PC-3 (cell line): Measurements from ENCODE around the gene RERE. TPM values are rescaled to one million over a fixed set of nuclear protein-coding genes. Genes with fewer than 3 reads are reported as not detected.

Experiments
- ATAC-seq: fragments of 200-7000 bp; cut with Tn5 transposase; 2 replicates; pipeline ENCODE4 v1.9.1; 2020; ENCODE audit warnings: mild to moderate bottlenecking, moderate library complexity
- BruUV-seq: library from RNA; stranded (reverse); fragments of 400-500 nt; replicated peaks from 2 replicates; lab custom pipeline; 2021; lab: Mats Ljungman, UMichigan
- CTCF ChIA-PET: fragments of 300-600 bp; sonication (Branson Sonifier 250); formaldehyde crosslinking; loops from one replicate; lab custom pipeline; 2022; ENCODE audit warnings: antibody characterized with exemption; lab: Charles Lee
- POLR2A ChIA-PET: fragments of 300-600 bp; sonication (Branson Sonifier 250); formaldehyde crosslinking; loops from one replicate; lab custom pipeline; 2022; ENCODE audit warnings: antibody characterized with exemption; ENCODE audit not compliant: unreplicated experiment; lab: Charles Lee
- DNase-seq: peaks from one replicate; pipeline ENCODE4 v3.0.0-alpha.2; 2015
- H2AFZ ChIP-seq: fragments of 300-600 bp; sonication (generic); 2 replicates; pipeline ENCODE4 v1.6.0; 2016; ENCODE audit warnings: antibody characterized with exemption, low read length
- H3F3A ChIP-seq: fragments of 300-600 bp; sonication (generic); one replicate; pipeline ENCODE4 v1.6.0; 2017; ENCODE audit warnings: antibody characterized with exemption, low read length, control low read depth, mild to moderate bottlenecking; ENCODE audit not compliant: unreplicated experiment
- H3K27ac ChIP-seq: fragments of 300-600 bp; sonication (generic); 2 replicates; pipeline ENCODE4 v1.5.1; 2016; ENCODE audit warnings: mild to moderate bottlenecking, low read length
- H3K27me3 ChIP-seq: fragments of 300-600 bp; sonication (generic); 2 replicates; pipeline ENCODE4 v1.6.1; 2016; ENCODE audit warnings: low read length, mixed read lengths
- H3K36me3 ChIP-seq: fragments of 300-600 bp; sonication (generic); 2 replicates; pipeline ENCODE4 v1.6.1; 2016; ENCODE audit warnings: low read depth, mixed run types, low read length, mixed read lengths
- H3K4me1 ChIP-seq: fragments of 300-600 bp; sonication (generic); 2 replicates; pipeline ENCODE4 v1.5.1; 2016; ENCODE audit warnings: low read length; ENCODE audit not compliant: insufficient read depth
- H3K4me2 ChIP-seq: fragments of 300-600 bp; sonication (generic); 2 replicates; pipeline ENCODE4 v1.6.0; 2016; ENCODE audit warnings: low read length
- H3K4me3 ChIP-seq: fragments of 300-600 bp; sonication (generic); 2 replicates; pipeline ENCODE4 v1.5.1; 2016; ENCODE audit warnings: mild to moderate bottlenecking, low read length, mixed read lengths
- H3K79me2 ChIP-seq: fragments of 300-600 bp; sonication (generic); 2 replicates; pipeline ENCODE4 v1.6.1; 2017; ENCODE audit warnings: low read length, mixed read lengths
- H3K9ac ChIP-seq: fragments of 300-600 bp; sonication (generic); 2 replicates; pipeline ENCODE4 v1.6.0; 2016; ENCODE audit warnings: mild to moderate bottlenecking, low read length
- H3K9me2 ChIP-seq: fragments of 300-600 bp; sonication (generic); replicated peaks from 2 replicates; pipeline ENCODE4 v1.6.1; 2016; ENCODE audit warnings: mixed run types, low read length, mixed read lengths
- H3K9me3 ChIP-seq: fragments of 300-600 bp; sonication (generic); 2 replicates; pipeline ENCODE4 v1.6.1; 2016; ENCODE audit warnings: low read length, mixed read lengths
- H4K20me1 ChIP-seq: fragments of 300-600 bp; sonication (generic); 2 replicates; pipeline ENCODE4 v1.6.1; 2016; ENCODE audit warnings: low read length, mixed read lengths
- CTCF ChIP-seq: fragments of 300-600 bp; sonication (generic); conservative IDR thresholded peaks from 2 replicates; pipeline ENCODE4 v1.5.1; 2017; ENCODE audit warnings: antibody characterized with exemption, low read depth, mild to moderate bottlenecking, low read length
- EZH2 ChIP-seq: fragments of 300-600 bp; sonication (generic); IDR thresholded peaks from one replicate; pipeline ENCODE4 v1.6.1; 2017; ENCODE audit warnings: antibody characterized with exemption, mild to moderate bottlenecking, low read length; ENCODE audit not compliant: unreplicated experiment
- EZH2phosphoT487 ChIP-seq: fragments of 300-600 bp; sonication (generic); IDR thresholded peaks from 2 replicates; pipeline ENCODE4 v1.6.1; 2018; ENCODE audit warnings: mild to moderate bottlenecking, antibody characterized with exemption, low read length, borderline replicate concordance
- intact Hi-C: fragments of 100-400 bp; cut with micrococcal nuclease; formaldehyde crosslinking; loops from 2 replicates; pipeline ENCODE4 v1.9.0; 2023
- total RNA-seq: library from RNA; depleted of rRNA; stranded (reverse); fragments of >200 nt; gene quantifications from 2 replicates; pipeline ENCODE4 v1.2.3, GENCODE V29; 2014

The RERE gene
- total RNA-seq, 1 experiment from 2014 or later: 24.2 TPM

DNA sequence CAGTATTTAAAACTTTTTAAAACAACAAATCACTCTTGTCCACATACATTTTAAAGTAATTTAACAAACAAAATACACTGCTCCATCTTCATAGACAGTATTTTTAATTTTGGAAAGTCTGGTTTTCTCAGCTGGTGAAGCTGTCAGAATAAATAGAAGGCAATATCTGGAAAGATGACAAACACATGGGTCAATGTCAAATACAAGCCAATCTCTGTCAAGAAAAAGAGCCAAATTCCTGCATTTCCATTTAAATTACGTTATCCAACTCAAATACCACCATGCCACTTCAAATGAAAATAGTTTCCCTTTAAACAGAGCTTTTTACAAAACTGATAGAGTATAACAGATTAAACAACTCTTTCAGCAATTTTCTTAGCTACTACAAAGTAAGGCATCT lies 176.5 kb downstream of the RERE start:
- H2AFZ ChIP-seq: no peak overlapping the region
- peaks cover 8% of the 10 kb centered on the region; the same call in 1 of the 2 replicates for H4K20me1 ChIP-seq
- BruUV-seq: no TSS peak
- H3K9ac ChIP-seq: no peak overlapping the region
- ChIA-PET POLR2A (no interaction called here), CTCF (interaction anchor here (0.6 kb wide), 1 partner anchor 99 kb away, joined by 3 read pairs; no protein-coding TSS in a partner anchor)
- H3K9me2 ChIP-seq: no peaks in the 10 kb centered on the region
- no peaks in the 10 kb centered on the region for H3K27me3 ChIP-seq
- H3K36me3 ChIP-seq: no peaks in the 10 kb centered on the region
- peaks cover 18% of the 10 kb centered on the region; the same call in 1 of the 2 replicates for H3K79me2 ChIP-seq
- H3K4me2 ChIP-seq: no peak overlapping the region
- H3K27ac ChIP-seq: no peak overlapping the region
- no peak for TF ChIP-seq CTCF
- no peak for TF ChIP-seq EZH2
- TF ChIP-seq EZH2phosphoT487: no peak
- intact Hi-C loops: no loop called here
- H3K9me3 ChIP-seq: no peaks in the 10 kb centered on the region
- DNase-seq (no peak), ATAC-seq (no peak)
- H3K4me1 ChIP-seq: peaks cover 10% of the 10 kb centered on the region; the same call in 1 of the 2 replicates
- no peaks in the 10 kb centered on the region for H3F3A ChIP-seq
- no peak overlapping the region for H3K4me3 ChIP-seq

GRCh38 chr1:8639148-8639547 lies 178.3 kb downstream of the RERE start:
- ChIA-PET CTCF (no interaction called here), POLR2A (no interaction called here)
- no peak for DNase-seq
- H3K27ac ChIP-seq: no peak overlapping the region
- H3K4me2 ChIP-seq: no peak overlapping the region
- intact Hi-C loops: no loop called here
- H3K36me3 ChIP-seq: no peaks in the 10 kb centered on the region
- H2AFZ ChIP-seq: no peak overlapping the region
- H3K27me3 ChIP-seq: no peaks in the 10 kb centered on the region
- BruUV-seq: no TSS peak
- peaks cover 18% of the 10 kb centered on the region; the same call in 1 of the 2 replicates for H3K79me2 ChIP-seq
- H3K4me1 ChIP-seq: peaks cover 8% of the 10 kb centered on the region; the same call in 1 of the 2 replicates
- ATAC-seq: no peak
- peaks cover 8% of the 10 kb centered on the region; the same call in 1 of the 2 replicates for H4K20me1 ChIP-seq
- H3F3A ChIP-seq: no peaks in the 10 kb centered on the region
- no peak overlapping the region for H3K9ac ChIP-seq
- H3K4me3 ChIP-seq: no peak overlapping the region
- TF ChIP-seq CTCF (no peak), EZH2phosphoT487 (no peak), EZH2 (no peak)
- H3K9me2 ChIP-seq: no peaks in the 10 kb centered on the region
- no peaks in the 10 kb centered on the region for H3K9me3 ChIP-seq

- no peak for ATAC-seq
- Histone ChIP-seq H3K4me3 (no peak overlapping the region), H2AFZ (no peak overlapping the region), H3K9me3 (no peaks in the 10 kb centered on the region), H3K9me2 (no peaks in the 10 kb centered on the region), H3K4me1 (no peaks in the 10 kb centered on the region), H3K9ac (no peak overlapping the region), H3K27ac (no peak overlapping the region), H3K27me3 (no peaks in the 10 kb centered on the region), H3K79me2 (peaks cover 8% of the 10 kb centered on the region), H3K36me3 (no peaks in the 10 kb centered on the region), H3F3A (no peaks in the 10 kb centered on the region), H4K20me1 (0 out of 2 replicates have a peak, but pooled peaks cover 4% of the 10 kb centered on the region), H3K4me2 (no peak overlapping the region)
- intact Hi-C loops: no loop called here
- BruUV-seq: no TSS peak
- ChIA-PET POLR2A (no interaction called here), CTCF (no interaction called here)
- TF ChIP-seq CTCF (no peak), EZH2phosphoT487 (no peak), EZH2 (no peak)
- no peak for DNase-seq
Measured at GRCh38 chr1:8633741-8634501, 183.5 kb downstream of the RERE start.
